ENCODE measurements around the gene FAM240A.

- TF ChIP-seq ZFP3 (CRISPR knock-in tag; IDR thresholded peaks at IDR 0.05) (no peak), ZNF70 (CRISPR knock-in tag; IDR thresholded peaks at IDR 0.05) (no peak), ZFP30 (CRISPR knock-in tag; IDR thresholded peaks at IDR 0.05) (no peak), TSHZ2 (CRISPR knock-in tag; IDR thresholded peaks at IDR 0.05) (no peak), CREB5 (CRISPR knock-in tag; IDR thresholded peaks at IDR 0.05; ENCODE audit: low read depth) (no peak), PATZ1 (CRISPR knock-in tag; IDR thresholded peaks at IDR 0.05; ENCODE audit: borderline replicate concordance) (no peak), CSDC2 (CRISPR knock-in tag; IDR thresholded peaks at IDR 0.05) (no peak), POU6F1 (CRISPR knock-in tag; IDR thresholded peaks at IDR 0.05; ENCODE audit: borderline replicate concordance, low read depth) (no peak), ISL1 (CRISPR knock-in tag; IDR thresholded peaks at IDR 0.05) (no peak), GLIS3 (CRISPR knock-in tag; IDR thresholded peaks at IDR 0.05) (no peak), RARB (CRISPR knock-in tag; IDR thresholded peaks at IDR 0.05) (no peak), ARNTL (CRISPR knock-in tag; IDR thresholded peaks at IDR 0.05; ENCODE audit: borderline replicate concordance, low read depth) (no peak), PPARA (CRISPR knock-in tag; IDR thresholded peaks at IDR 0.05; ENCODE audit: borderline replicate concordance) (no peak), TOX (CRISPR knock-in tag; IDR thresholded peaks at IDR 0.05; ENCODE audit: borderline replicate concordance) (no peak)
Observed at GRCh38 chr3:46670000-46670890, 57.9 kb downstream of the FAM240A start.
